HFF-Myc (cell line): ENCODE data around the gene KRT79.

Experiments
- DNase-seq: peaks from one replicate; pipeline ENCODE4 v3.0.0-alpha.2; 2011; ENCODE audit warnings: low read depth; ENCODE audit errors: extremely low read depth
- H3K4me3 ChIP-seq: replicated peaks from 2 replicates; pipeline ENCODE4 v1.5.1; 2011; ENCODE audit warnings: low read depth, mild to moderate bottlenecking, control low read depth, low read length
- CTCF ChIP-seq: IDR thresholded peaks from 2 replicates; pipeline ENCODE4 v1.5.1; 2012; ENCODE audit warnings: mild to moderate bottlenecking, low read depth, low read length, control low read depth; ENCODE audit errors: missing control alignments

The KRT79 gene

DNA sequence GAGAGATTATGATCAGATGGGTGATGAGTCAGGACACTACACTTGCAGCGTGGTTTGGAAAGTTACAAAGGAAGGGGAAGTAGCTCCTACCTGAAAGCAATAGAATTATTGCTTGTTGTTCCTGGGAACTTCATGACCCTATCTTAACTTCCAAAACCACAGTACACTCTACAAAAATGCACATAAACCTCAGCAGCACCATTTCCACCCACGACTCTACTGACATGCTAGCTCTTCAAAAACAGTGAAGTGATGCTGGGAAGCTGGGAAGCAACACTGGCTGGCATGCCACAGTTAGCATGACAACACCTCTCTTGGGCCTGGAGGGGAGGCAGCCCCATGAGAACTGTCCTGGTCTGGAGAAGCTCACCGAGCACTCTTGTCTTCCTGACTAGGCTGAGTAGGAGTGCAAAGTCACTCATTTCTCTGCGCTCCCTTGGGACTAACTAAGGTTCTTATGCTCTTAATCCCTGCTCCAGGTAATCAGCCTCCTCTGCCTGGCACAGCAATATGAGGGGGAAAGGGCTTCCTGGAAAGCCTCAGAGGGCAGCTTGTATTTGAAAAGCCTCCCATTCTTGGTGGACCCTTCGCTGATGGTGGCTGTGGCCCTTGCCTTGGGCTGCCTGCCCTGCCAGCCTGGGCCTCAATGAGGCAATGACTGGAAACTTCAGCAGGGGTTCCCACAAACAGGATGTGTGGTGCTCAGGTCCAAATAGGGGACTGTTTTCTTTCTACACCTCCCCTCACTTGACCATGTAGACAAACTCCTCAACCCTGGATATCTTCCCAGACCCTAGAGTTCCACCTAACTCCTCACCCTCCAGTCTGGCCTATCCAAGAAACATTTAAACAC is 39.4 kb downstream of the KRT79 start:
- H3K4me3 ChIP-seq = no peak overlapping the region
- no peak for DNase-seq
- no peak for TF ChIP-seq CTCF

DNA sequence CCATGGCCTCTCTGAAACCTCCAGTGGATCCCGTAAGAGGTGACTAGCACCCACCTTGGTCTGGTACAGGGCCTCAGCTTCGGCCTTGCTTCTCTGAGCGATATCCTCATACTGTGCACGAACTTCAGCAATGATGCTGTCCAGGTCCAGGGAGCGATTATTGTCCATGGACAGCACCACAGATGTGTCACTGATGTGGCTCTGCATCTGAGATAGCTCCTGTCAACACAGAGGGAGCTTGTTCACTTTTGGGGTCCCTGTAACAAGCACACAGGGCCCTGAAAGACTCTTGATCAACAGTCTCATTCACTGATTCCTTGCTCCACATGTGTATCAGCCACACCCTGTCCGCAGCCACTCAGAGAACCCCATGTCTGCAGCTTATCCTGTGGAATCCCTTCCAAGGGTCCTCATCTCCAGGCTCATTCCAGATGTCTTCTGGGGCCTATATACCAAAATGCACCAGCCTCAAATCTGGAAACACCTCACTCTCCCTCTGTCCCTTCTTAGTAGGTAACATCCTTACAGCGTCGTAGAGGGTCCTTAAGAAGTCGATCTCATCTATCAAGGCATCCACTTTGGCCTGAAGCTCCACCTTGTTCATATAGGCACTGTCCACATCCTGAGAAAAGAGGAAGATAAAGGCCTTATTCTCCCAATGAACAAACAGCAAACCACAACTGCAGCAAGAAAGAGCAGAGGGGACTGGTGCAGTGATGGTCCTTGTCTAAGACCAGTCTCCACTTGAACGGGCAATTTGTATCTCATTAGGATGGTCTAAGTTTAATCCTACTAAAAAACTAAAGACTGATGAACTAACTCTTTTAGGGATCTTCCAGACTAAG is 41.7 kb downstream of the KRT79 start:
- TF ChIP-seq CTCF = no peak
- no peak overlapping the region for H3K4me3 ChIP-seq
- no peak for DNase-seq

DNA sequence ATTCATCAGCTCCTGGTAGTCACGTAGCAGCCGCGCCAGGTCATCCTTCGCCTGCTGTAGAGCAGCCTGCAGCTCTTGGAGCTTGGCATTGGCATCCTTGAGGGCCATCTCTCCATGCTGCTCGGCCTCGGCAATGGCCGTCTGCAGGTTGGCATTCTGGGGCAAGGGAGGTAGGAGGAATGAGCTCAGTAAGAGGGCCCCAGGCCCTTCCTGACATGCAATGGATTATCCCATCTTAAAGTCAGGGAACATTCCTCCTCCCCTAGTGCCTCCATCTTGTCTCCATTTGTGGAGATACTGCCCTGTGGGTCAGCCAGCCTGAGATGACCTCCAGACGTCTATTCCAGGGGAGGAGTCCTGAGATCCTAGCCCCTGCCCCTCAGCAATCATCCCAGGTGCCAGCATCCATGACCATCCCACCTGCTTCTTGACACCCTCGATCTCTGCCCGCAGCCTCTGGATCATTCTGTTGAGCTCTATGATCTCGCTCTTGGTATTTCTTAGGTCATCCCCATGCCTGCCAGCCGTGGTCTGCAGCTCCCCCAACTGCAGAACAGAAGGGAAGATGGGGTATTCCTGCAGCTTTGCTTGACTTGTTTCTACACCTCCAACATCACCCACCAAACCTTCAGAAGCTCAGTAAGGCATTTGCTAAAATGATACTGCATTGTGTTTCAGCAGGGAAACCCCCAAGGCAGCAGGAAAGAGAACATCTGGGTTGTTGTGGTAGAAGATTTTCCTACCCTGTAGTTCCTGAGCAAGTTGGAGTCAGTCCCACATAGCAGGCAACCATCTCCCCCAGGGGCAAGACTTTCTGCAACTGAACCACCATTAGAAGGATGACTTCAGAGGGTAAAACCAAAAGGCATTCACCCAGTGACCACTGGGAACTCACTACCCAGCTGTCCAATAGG is 42.6 kb downstream of the KRT79 start:
- TF ChIP-seq CTCF = no peak
- DNase-seq = no peak
- no peak overlapping the region for H3K4me3 ChIP-seq

- DNase-seq = no peak
- TF ChIP-seq CTCF = no peak
- H3K4me3 ChIP-seq = no peak overlapping the region
Measured at GRCh38 chr12:52790427-52791270, 43.5 kb downstream of the KRT79 start.

DNA sequence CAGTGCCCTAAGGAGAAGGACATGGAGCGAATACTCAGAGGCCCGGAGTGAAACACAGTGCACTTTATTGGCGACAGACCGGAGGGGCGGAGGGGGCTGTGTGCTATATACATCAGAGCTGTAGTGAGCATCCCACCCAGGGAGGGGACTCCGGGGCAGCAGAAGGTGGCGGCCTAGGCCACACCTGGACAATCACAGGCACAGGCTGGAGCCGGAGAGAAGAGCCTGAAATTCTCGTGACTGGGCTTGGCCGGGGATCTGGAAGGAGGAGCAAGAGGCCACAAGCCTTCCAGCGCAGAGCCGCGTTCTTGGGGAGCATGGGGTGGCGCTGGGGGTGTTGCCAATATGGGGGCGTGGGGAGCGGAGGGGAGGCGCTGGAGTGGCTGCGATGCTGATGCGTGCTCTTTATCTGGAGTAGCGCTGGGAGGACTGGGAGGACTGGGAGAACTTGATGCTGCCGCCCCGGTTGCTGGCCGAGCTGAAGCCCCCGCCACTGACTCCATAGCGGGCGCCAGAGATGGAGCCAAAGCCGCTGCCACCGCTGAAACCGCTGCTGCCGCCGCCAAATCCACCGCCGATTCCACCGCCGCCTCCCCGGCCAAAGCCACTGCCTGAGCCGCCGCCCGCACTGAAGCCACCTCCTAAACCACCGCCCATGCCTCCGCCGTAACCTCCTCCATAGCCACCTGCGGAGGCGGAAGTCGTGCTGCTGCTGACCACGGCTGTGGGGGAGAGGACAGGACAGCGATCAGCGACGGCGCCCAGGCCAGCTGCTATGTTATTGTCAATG is 44.3 kb downstream of the KRT79 start:
- TF ChIP-seq CTCF = no peak
- no peak overlapping the region for H3K4me3 ChIP-seq
- no peak for DNase-seq
